ENCODE results near the gene TRAK2. TPM values are rescaled to one million over a fixed set of nuclear protein-coding genes. Genes with fewer than 3 reads are reported as not detected.

Gene TRAK2
- total and polyA plus RNA-seq, 9 of the 15 experiments (the other 6 are each of a cell fraction or from before 2014, with no cell fraction given), result 3.4 to 10.4 (median 7.3) TPM

- TF ChIP-seq PATZ1 (CRISPR knock-in tag; IDR thresholded peaks at IDR 0.05; ENCODE audit: borderline replicate concordance) (no peak), JUN (IDR thresholded peaks at IDR 0.05; ENCODE audit: borderline replicate concordance, low read depth, low read length) (0 out of 2 replicates have a peak, but pooled peaks have one; percentile 7), JUN (CRISPR knock-in tag; IDR thresholded peaks at IDR 0.05; ENCODE audit: borderline replicate concordance) (no peak), NFIC (IDR thresholded peaks at IDR 0.05) (peak; percentile 97), ARNT (IDR thresholded peaks at IDR 0.05) (peak; percentile 44 to 81; a peak in 3 of 4 replicates), ZNF197 (CRISPR knock-in tag; IDR thresholded peaks at IDR 0.05; ENCODE audit: low read depth) (no peak), THRB (CRISPR knock-in tag; conservative IDR thresholded peaks at IDR 0.05) (no peak), ZNF584 (CRISPR knock-in tag; IDR thresholded peaks at IDR 0.05; ENCODE audit: low read depth) (no peak), HMG20B (CRISPR knock-in tag; IDR thresholded peaks at IDR 0.05) (no peak), PCBP1 (IDR thresholded peaks at IDR 0.05; ENCODE audit: low read depth, low read length, poor library complexity, severe bottlenecking) (no peak), MTA2 (IDR thresholded peaks at IDR 0.05; ENCODE audit: low read depth) (peak; percentile 95), TGIF2 (CRISPR knock-in tag; IDR thresholded peaks at IDR 0.05) (no peak), NFE2 (IDR thresholded peaks at IDR 0.05; ENCODE audit: low read depth) (no peak), ELF1 (tag; IDR thresholded peaks at IDR 0.05) (no peak), PTTG1 (tag; IDR thresholded peaks at IDR 0.05; ENCODE audit: low read depth) (no peak), CTBP1 (IDR thresholded peaks at IDR 0.05; ENCODE audit: borderline replicate concordance) (peak; percentile 52; the same call in 1 of the 2 replicates), ZNF121 (CRISPR knock-in tag; conservative IDR thresholded peaks at IDR 0.05) (no peak), MCM2 (IDR thresholded peaks at IDR 0.05; ENCODE audit: low read depth) (no peak), IRF2 (CRISPR knock-in tag; IDR thresholded peaks at IDR 0.05) (no peak), CBX8 (IDR thresholded peaks at IDR 0.05; ENCODE audit: borderline replicate concordance, extremely low read depth, low read depth, low read length, poor library complexity, severe bottlenecking) (no peak), NRF1 (conservative IDR thresholded peaks at IDR 0.05 in 1 of 2, IDR thresholded peaks at IDR 0.05 in 1 of 2) (no peak), JUND (IDR thresholded peaks at IDR 0.05; ENCODE audit: borderline replicate concordance, low read depth, low read length) (peak; percentile 60), JUND (tag; IDR thresholded peaks at IDR 0.05; ENCODE audit: borderline replicate concordance, low read depth, low read length) (no peak; the same call in 2 of the 3 replicates), ZNF764 (CRISPR knock-in tag; IDR thresholded peaks at IDR 0.05; ENCODE audit: low read depth) (no peak)
These were observed 11.1 kb downstream of the TRAK2 start (continued) for GRCh38 chr2:201440182-201440581.

Measured in K562 (cell line).